ENCODE data around the gene PET100. TPM values are rescaled to one million over a fixed set of nuclear protein-coding genes. Genes with fewer than 3 reads are reported as not detected.

PET100 gene, protein sequence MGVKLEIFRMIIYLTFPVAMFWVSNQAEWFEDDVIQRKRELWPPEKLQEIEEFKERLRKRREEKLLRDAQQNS
- 78.8 to 113 TPM (median 80.7 TPM) in 3 replicates for total RNA-seq
- long read RNA-seq, transcript PET100-202 (4 exons, 719 nt): major isoform, 97 of 103 reads
- long read RNA-seq, partial matches to known transcripts: 0 of 103 reads
- long read RNA-seq, other reads (novel, unspliced or antisense): 4 of 103 reads

DNA sequence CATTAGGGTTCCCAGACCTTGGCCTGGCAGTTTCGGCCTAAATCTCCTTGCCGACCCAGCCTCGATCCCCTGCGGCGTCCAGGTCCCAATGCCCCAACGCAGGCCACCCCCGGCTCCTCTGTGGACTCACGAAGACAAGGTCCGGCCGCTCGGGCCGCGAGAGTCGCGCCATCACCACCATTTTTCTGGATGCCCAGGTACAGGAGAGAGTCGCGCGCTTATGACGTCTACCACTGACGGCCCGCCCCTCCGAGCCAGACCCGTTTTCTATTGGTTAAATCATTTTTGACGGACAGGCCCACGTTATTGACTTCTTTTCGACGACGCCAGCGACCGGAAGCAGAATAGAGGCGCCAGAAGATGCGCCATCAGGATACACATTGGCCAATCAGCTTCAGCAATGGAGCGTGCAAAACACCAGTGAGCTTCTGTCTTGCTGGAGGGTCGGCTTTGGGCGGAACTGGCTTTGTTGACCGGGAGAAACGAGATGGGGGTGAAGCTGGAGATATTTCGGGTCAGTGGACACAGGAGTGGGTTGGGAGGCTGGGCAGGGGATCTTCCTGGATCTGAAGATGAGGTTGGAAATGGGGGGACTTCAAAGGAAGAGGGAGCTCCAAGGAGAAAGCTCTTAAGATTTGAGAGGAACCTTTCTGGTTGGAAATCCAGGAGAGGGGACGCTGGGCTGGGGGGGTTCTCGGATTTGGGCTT lies at the start of gene PET100, which contains the start of gene XAB2:
TSS of gene PET100 (plus strand) at position 447 of the 708 bp plus-strand sequence. CDS start at position 488, 41 bp downstream.
TSS of gene XAB2 (minus strand) at position 199 of the 708 bp plus-strand sequence. CDS start at position 181, 18 bp downstream.
- TF ChIP-seq, protein P1, sequence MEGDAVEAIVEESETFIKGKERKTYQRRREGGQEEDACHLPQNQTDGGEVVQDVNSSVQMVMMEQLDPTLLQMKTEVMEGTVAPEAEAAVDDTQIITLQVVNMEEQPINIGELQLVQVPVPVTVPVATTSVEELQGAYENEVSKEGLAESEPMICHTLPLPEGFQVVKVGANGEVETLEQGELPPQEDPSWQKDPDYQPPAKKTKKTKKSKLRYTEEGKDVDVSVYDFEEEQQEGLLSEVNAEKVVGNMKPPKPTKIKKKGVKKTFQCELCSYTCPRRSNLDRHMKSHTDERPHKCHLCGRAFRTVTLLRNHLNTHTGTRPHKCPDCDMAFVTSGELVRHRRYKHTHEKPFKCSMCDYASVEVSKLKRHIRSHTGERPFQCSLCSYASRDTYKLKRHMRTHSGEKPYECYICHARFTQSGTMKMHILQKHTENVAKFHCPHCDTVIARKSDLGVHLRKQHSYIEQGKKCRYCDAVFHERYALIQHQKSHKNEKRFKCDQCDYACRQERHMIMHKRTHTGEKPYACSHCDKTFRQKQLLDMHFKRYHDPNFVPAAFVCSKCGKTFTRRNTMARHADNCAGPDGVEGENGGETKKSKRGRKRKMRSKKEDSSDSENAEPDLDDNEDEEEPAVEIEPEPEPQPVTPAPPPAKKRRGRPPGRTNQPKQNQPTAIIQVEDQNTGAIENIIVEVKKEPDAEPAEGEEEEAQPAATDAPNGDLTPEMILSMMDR (IDR thresholded peaks at IDR 0.05): no peak
- Mint-ChIP-seq H3K36me3 (ENCODE audit: low read depth) (peaks cover 5% of the 10 kb centered on the region), H3K4me1 (ENCODE audit: low read depth) (peaks cover 35% of the 10 kb centered on the region), H3K9me3 (ENCODE audit: low read depth) (no peaks in the 10 kb centered on the region), H3K4me3 (ENCODE audit: unreplicated experiment) (peak within 1 kb of the TSS; percentile 92), H3K27me3 (ENCODE audit: low read depth) (peaks cover 2% of the 10 kb centered on the region), H3K27ac (ENCODE audit: unreplicated experiment) (peak within 1 kb of the TSS; percentile 99)
- peak; percentile 97 for DNase-seq (ENCODE audit: low spot score)

DNA sequence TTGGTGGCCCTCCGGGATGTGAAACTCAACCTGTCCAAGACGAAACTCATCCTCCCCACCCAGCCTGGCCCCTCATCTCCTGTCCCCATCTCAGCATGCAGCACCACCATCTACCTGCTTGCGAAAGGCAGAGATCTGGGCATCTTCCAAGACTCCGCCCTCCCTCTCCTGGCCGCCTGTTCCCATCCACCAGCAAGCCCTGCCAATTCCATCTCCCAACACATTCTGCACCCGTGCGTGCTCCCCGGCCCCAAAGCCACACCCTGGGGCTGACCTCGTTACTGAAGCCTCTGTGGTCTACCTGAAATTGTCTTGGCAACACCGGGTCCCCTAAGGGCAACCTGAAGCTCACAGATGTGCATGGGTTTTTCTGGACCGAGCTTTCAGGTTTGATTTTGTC lies 47.1 kb upstream of the PET100 start:
- no peak for DNase-seq (ENCODE audit: low spot score)
- Mint-ChIP-seq H3K27ac (ENCODE audit: unreplicated experiment) (no peak overlapping the region), H3K4me3 (ENCODE audit: unreplicated experiment) (no peak overlapping the region), H3K9me3 (ENCODE audit: low read depth) (no peaks in the 10 kb centered on the region), H3K4me1 (ENCODE audit: low read depth) (no peaks in the 10 kb centered on the region), H3K36me3 (ENCODE audit: low read depth) (no peaks in the 10 kb centered on the region), H3K27me3 (ENCODE audit: low read depth) (peaks cover 45% of the 10 kb centered on the region)
- TF ChIP-seq, protein P1 (IDR thresholded peaks at IDR 0.05): no peak

DNA sequence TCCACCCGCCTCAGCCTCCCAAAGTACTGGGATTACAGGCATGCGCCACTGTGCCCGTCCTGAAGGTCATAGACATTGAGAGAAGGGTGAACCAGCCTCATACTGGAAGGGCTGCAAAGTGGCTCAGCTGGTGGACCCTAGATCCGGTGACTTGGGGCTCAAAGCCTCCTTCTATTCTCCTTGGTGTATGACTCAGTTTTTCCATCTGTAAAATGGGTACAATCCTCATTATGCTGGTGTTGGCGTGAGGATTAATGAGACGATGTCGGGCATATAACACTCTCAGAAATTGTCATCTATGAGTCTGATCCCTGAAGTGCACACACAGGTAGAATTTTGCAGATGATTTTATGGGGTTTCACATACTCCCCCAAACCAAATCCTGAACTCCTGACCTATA lies 39.8 kb upstream of the PET100 start:
- DNase-seq (ENCODE audit: low spot score): no peak
- Mint-ChIP-seq H3K27ac (ENCODE audit: unreplicated experiment) (no peak overlapping the region), H3K9me3 (ENCODE audit: low read depth) (no peaks in the 10 kb centered on the region), H3K4me1 (ENCODE audit: low read depth) (no peaks in the 10 kb centered on the region), H3K4me3 (ENCODE audit: unreplicated experiment) (no peak overlapping the region), H3K36me3 (ENCODE audit: low read depth) (no peaks in the 10 kb centered on the region), H3K27me3 (ENCODE audit: low read depth) (peaks cover 20% of the 10 kb centered on the region)
- TF ChIP-seq, protein P1 (IDR thresholded peaks at IDR 0.05): no peak

DNA sequence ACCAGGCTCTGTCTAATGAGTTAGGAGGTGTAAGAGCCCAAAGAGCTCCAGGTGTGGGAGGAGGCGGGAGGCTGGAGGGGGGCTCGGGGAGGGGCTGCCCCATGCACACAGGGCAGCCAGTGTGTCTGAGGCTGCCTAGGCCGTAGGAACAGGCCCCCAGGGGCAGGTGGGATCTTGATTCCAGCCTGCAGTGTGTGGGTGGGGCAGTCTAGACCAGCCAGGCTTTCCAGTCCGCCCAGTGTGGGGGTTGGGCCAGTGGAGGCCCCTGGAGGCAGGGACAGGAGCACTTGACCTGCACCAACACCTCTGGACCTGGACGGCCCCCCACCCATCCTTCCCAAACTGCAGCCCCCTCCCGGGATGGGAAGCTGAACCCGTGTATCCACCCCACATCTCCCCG lies 39.3 kb upstream of the PET100 start:
- H3K27me3 Mint-ChIP-seq (ENCODE audit: low read depth): peaks cover 20% of the 10 kb centered on the region
- no peaks in the 10 kb centered on the region for H3K9me3 Mint-ChIP-seq (ENCODE audit: low read depth)
- H3K4me3 Mint-ChIP-seq (ENCODE audit: unreplicated experiment): no peak overlapping the region
- no peaks in the 10 kb centered on the region for H3K36me3 Mint-ChIP-seq (ENCODE audit: low read depth)
- TF ChIP-seq, protein P1 (IDR thresholded peaks at IDR 0.05): no peak
- H3K27ac Mint-ChIP-seq (ENCODE audit: unreplicated experiment): no peak overlapping the region
- no peak for DNase-seq (ENCODE audit: low spot score)
- H3K4me1 Mint-ChIP-seq (ENCODE audit: low read depth): peaks cover 2% of the 10 kb centered on the region

DNA sequence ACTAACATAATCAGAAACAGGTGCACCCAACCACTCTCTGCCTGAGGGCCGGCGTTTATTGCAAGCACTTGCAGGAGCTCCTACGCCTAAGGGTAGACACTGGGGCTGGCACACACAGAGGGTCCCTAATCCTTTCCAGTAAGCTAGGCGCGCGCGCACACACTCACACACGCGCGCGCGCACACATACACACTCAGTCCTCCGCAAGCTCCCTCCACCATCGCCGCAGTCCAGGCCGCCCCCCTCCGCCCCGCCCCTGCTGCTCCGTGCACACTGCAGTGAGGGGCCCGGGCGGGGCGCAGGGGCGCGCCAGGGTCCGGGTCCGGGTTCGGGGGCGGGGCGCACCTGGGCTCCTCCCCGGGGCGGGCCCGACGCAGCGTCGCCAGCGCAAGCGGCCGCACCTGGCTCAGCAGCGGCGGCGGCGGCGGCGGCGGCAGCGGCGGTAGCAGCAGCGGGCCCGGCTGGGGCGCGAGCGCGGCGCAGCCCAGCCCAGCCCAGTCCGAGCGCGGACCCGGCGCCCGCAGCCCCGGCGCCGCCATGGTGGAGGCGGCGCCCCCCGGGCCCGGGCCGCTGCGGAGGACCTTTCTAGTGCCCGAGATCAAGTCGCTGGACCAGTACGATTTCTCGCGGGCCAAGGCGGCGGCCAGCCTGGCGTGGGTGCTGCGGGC lies 34.0 kb upstream of the PET100 start, which contains the start of gene CAMSAP3:
TSS of gene CAMSAP3 (plus strand) at position 398 of the 668 bp plus-strand sequence. CDS start at position 538, 140 bp downstream.
- peaks cover 4% of the 10 kb centered on the region for H3K4me1 Mint-ChIP-seq (ENCODE audit: low read depth)
- H3K27me3 Mint-ChIP-seq (ENCODE audit: low read depth): peaks cover 34% of the 10 kb centered on the region
- peak within 1 kb of the TSS; percentile 63 for H3K4me3 Mint-ChIP-seq (ENCODE audit: unreplicated experiment)
- H3K27ac Mint-ChIP-seq (ENCODE audit: unreplicated experiment): no peak within 1 kb of the TSS
- no peak for DNase-seq (ENCODE audit: low spot score)
- H3K9me3 Mint-ChIP-seq (ENCODE audit: low read depth): no peaks in the 10 kb centered on the region
- TF ChIP-seq, protein P1 (IDR thresholded peaks at IDR 0.05): no peak
- no peaks in the 10 kb centered on the region for H3K36me3 Mint-ChIP-seq (ENCODE audit: low read depth)

Data from chondrocyte (in vitro differentiated cells).